ENCODE data around the gene MTHFSD.
A peak's percentile ranks its signal among the peaks of the same experiment; 100 is the strongest.

The MTHFSD gene

GRCh38 chr16:86578061-86578599 is 23.1 kb upstream of the MTHFSD start, which contains the start of gene FOXL1:
Gene FOXL1 (plus strand): TSS chr16:86578549. CDS start chr16:86578724, 175 bp downstream.
- no peak within 1 kb of the TSS for H3K27ac ChIP-seq
- H4K20me1 ChIP-seq, result peaks cover 0 to 13% (median 0%) of the 10 kb centered on the region in 11 experiments; a peak in 4 of 22 replicates
- peak within 1 kb of the TSS in 1 of 10 experiments; percentile 11; a peak in 1 of 20 replicates for H3K4me3 ChIP-seq
- peaks cover 56 to 88% (median 79%) of the 10 kb centered on the region in 11 experiments for H3K27me3 ChIP-seq
- H3K9ac ChIP-seq, result no peak within 1 kb of the TSS
- H3K36me3 ChIP-seq, result no peaks in the 10 kb centered on the region
- H3K9me3 ChIP-seq (replicated peaks in 1 of 11), result peaks cover 0 to 12% (median 3%) of the 10 kb centered on the region in 11 experiments; a peak in 4 of 22 replicates
- TF ChIP-seq Cebpa-rat (IDR thresholded peaks at IDR 0.05), result no peak
- peak within 1 kb of the TSS in 8 of 11 experiments; percentile 9 to 87 (median 82); a peak in 11 of 22 replicates for H3K4me2 ChIP-seq
- peaks cover 3 to 23% (median 15%) of the 10 kb centered on the region in 10 experiments; a peak in 13 of 20 replicates for H3K4me1 ChIP-seq

GRCh38 chr16:86577314-86577971 is 22.4 kb upstream of the MTHFSD start:
- H3K36me3 ChIP-seq, result no peaks in the 10 kb centered on the region
- no peak overlapping the region for H3K9ac ChIP-seq
- H3K9me3 ChIP-seq (replicated peaks in 1 of 11), result peaks cover 0 to 12% (median 3%) of the 10 kb centered on the region in 11 experiments; a peak in 4 of 22 replicates
- peaks cover 0 to 13% (median 0%) of the 10 kb centered on the region in 11 experiments; a peak in 4 of 22 replicates for H4K20me1 ChIP-seq
- peaks cover 57 to 95% (median 81%) of the 10 kb centered on the region in 11 experiments for H3K27me3 ChIP-seq
- peak overlapping the region in 6 of 11 experiments; percentile 81 to 87 (median 84); a peak in 9 of 22 replicates for H3K4me2 ChIP-seq
- H3K27ac ChIP-seq, result no peak overlapping the region
- no peak overlapping the region for H3K4me3 ChIP-seq
- no peak for TF ChIP-seq Cebpa-rat (IDR thresholded peaks at IDR 0.05)
- peaks cover 3 to 23% (median 16%) of the 10 kb centered on the region in 10 experiments; a peak in 13 of 20 replicates for H3K4me1 ChIP-seq

GRCh38 chr16:86576591-86577313 is 21.7 kb upstream of the MTHFSD start:
- Histone ChIP-seq H4K20me1 (peaks cover 0 to 20% (median 0%) of the 10 kb centered on the region in 11 experiments; a peak in 5 of 22 replicates), H3K9ac (peak overlapping the region in 4 of 11 experiments; percentile 24 to 44 (median 34); a peak in 4 of 22 replicates), H3K4me2 (peak overlapping the region; percentile 64 to 87 (median 83)), H3K9me3 (replicated peaks in 1 of 11) (peaks cover 0 to 12% (median 3%) of the 10 kb centered on the region in 11 experiments; a peak in 4 of 22 replicates), H3K27me3 (peaks cover 64 to 100% (median 87%) of the 10 kb centered on the region in 11 experiments), H3K4me3 (peak overlapping the region; percentile 48 to 68 (median 58)), H3K27ac (no peak overlapping the region), H3K36me3 (no peaks in the 10 kb centered on the region), H3K4me1 (peaks cover 3 to 30% (median 20%) of the 10 kb centered on the region in 10 experiments; a peak in 15 of 20 replicates)
- no peak for TF ChIP-seq Cebpa-rat (IDR thresholded peaks at IDR 0.05)

DNA sequence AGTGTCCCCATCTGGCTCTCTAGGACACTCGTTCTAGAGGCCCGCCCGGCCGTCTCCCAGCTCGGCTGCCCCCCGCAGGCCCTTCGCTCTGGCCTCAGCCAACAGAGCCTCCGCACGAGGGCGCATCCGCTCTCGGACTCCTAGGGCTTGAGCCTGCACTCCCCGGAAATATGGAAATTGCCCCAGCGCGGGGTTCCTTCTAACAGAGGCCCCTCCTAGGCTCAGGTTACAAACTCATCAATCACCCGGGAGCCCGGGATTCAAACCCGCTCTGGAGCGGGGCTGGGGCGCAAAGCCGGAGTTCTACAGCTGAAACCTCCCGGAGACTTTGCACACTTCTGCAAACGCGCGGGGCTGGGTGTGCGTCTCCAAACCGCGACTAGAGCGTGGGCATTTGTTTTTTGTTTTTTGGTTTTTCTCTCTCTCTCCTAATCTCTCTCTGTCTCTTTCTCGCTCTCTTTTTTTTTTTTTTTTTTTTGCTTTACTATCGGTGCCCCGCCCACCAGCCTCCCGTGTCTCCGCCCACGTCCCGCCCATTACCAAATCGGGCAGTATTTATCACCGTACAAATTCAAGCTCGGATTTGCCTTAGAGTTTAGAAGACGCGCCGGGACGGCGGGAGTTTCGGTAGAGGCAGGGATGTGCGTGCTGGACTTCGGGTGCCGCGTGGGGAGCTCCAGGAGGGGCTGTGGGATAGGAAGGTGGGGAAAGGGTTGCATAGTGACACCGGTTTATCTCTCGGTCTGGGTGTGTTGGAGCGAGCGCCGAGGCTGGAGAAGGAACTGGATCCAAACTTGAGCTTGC is 20.9 kb upstream of the MTHFSD start:
- peaks cover 7 to 38% (median 28%) of the 10 kb centered on the region in 10 experiments for H3K4me1 ChIP-seq

DNA sequence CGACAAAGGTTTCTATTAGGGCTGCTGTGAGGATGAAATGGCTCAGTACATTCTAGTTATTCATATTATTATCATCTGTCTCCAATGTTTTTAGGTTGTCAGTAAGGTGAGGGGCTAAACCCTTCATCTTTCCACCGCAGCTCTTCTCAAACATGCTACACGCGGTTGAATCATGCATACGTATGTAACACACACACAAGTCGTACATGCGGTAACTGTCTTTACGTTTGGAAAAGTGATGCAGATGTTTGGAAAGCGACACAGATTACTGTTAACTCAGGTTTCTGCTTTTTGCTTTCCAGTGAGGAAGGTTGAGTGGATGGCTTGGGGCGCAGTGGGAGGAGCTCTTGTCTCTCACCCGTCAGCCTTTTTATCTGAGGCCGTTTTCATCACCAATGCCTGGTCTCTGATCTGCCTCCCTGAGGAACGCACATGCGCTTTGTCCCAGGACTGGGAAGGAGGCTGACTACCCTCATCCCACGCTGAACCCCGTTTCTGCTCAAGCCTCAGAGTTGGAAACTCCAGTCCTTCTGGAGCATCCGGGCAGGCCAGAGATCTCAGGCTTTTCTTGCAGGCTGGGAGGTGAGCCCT is 20.2 kb upstream of the MTHFSD start:
- Histone ChIP-seq H4K20me1 (peaks cover 0 to 28% (median 0%) of the 10 kb centered on the region in 11 experiments; a peak in 5 of 22 replicates), H3K36me3 (no peaks in the 10 kb centered on the region), H3K27ac (no peak overlapping the region), H3K4me1 (peaks cover 10 to 45% (median 34%) of the 10 kb centered on the region in 10 experiments), H3K9ac (peak overlapping the region in 1 of 11 experiments; percentile 21; a peak in 2 of 22 replicates), H3K4me3 (peak overlapping the region in 6 of 10 experiments; percentile 49 to 63 (median 58); a peak in 10 of 20 replicates), H3K4me2 (peak overlapping the region; percentile 64 to 87 (median 83); a peak in 17 of 22 replicates), H3K27me3 (peaks cover 70 to 100% (median 87%) of the 10 kb centered on the region in 11 experiments), H3K9me3 (replicated peaks in 1 of 11) (peaks cover 0 to 12% (median 3%) of the 10 kb centered on the region in 11 experiments; a peak in 4 of 22 replicates)
- TF ChIP-seq Cebpa-rat (IDR thresholded peaks at IDR 0.05), result no peak

More for the DNA sequence above, 20.9 kb upstream of the MTHFSD start:
- H3K9me3 ChIP-seq (replicated peaks in 1 of 11), result peaks cover 0 to 12% (median 3%) of the 10 kb centered on the region in 11 experiments; a peak in 4 of 22 replicates
- peak overlapping the region in 7 of 11 experiments; percentile 21 to 55 (median 37); a peak in 11 of 22 replicates for H3K9ac ChIP-seq
- H3K36me3 ChIP-seq, result no peaks in the 10 kb centered on the region
- H3K27ac ChIP-seq, result no peak overlapping the region
- peaks cover 0 to 28% (median 0%) of the 10 kb centered on the region in 11 experiments; a peak in 5 of 22 replicates for H4K20me1 ChIP-seq
- peak overlapping the region; percentile 64 to 87 (median 83) for H3K4me2 ChIP-seq
- peak overlapping the region; percentile 48 to 68 (median 58) for H3K4me3 ChIP-seq
- no peak for TF ChIP-seq Cebpa-rat (IDR thresholded peaks at IDR 0.05)
- H3K27me3 ChIP-seq, result peaks cover 70 to 100% (median 87%) of the 10 kb centered on the region in 11 experiments

DNA sequence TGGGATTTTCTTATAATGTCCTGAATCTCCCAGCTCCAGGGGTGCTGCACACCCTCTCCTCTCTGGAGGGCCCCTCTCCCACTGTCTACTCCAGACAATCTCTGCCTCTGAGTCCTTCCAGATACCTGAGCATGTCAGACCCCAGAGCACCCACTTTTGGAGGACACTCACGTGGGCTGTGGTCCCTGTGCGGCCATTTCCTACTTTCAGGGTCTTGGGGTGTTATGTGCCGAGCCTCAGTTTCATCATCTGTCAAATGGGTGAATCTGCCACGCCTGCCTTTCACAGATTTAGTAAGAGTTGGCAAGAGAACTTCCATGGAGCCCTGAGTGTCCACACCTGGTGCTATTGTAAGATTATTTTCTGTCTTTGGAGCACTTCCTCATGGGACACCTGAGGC is 19.6 kb upstream of the MTHFSD start:
- Histone ChIP-seq H3K4me1 (peaks cover 10 to 45% (median 34%) of the 10 kb centered on the region in 10 experiments), H3K4me3 (no peak overlapping the region), H3K27me3 (peaks cover 70 to 100% (median 87%) of the 10 kb centered on the region in 11 experiments), H3K9me3 (replicated peaks in 1 of 11) (peaks cover 0 to 12% (median 3%) of the 10 kb centered on the region in 11 experiments; a peak in 4 of 22 replicates), H3K27ac (no peak overlapping the region), H3K36me3 (no peaks in the 10 kb centered on the region), H4K20me1 (peaks cover 0 to 28% (median 0%) of the 10 kb centered on the region in 11 experiments; a peak in 6 of 22 replicates), H3K9ac (no peak overlapping the region), H3K4me2 (no peak overlapping the region)
- no peak for TF ChIP-seq Cebpa-rat (IDR thresholded peaks at IDR 0.05)

DNA sequence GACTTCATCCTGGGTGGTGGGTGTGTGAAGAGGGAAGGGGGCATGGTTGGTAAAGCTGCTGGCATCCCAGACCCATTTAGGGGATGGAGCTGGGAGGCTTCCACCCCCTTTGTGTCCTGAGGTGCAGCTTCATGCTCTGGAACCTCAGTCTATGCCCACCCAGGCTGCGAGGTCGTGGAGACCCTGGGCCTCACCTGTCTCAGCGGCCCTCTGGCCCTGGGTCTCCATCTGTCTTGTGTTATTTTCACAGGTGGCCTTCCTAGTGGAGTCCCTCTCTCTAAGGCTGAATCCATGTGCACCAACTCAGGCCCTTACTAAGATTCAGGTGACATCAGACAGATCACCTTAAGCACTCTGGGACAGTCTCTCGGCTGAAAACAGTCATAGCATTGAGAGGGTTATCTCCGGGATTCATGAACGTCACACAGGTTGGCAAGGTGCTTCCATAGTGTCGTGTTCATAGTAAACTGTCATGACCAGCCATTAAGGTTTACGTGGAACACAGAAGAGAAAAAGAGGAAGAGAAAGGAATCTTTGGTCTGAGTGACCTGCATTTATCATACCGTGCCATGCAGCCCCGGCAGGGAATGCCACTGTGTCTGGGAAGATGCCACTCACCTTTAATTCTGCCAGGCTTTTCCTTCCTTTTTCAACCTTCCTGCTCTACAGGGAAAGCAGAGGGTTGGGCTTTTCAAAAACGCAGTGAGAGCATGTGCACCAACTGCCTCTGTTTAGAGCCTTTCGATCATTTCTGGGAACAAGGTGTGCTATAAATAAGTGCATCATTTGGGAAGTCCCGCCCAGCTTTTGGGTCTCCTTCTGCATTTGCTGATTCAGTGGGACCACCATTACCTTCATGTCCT is 18.8 kb upstream of the MTHFSD start:
- H3K4me2 ChIP-seq, result no peak overlapping the region

More for the DNA sequence above, 18.8 kb upstream of the MTHFSD start:
- Histone ChIP-seq H3K4me1 (peaks cover 10 to 42% (median 33%) of the 10 kb centered on the region in 10 experiments), H3K36me3 (no peaks in the 10 kb centered on the region), H3K9me3 (replicated peaks in 1 of 11) (peaks cover 0 to 6% (median 0%) of the 10 kb centered on the region in 11 experiments; a peak in 4 of 22 replicates), H3K9ac (no peak overlapping the region), H3K27ac (no peak overlapping the region), H3K4me3 (no peak overlapping the region), H3K27me3 (peaks cover 70 to 100% (median 87%) of the 10 kb centered on the region in 11 experiments), H4K20me1 (peaks cover 0 to 22% (median 0%) of the 10 kb centered on the region in 11 experiments; a peak in 7 of 22 replicates)
- TF ChIP-seq Cebpa-rat (IDR thresholded peaks at IDR 0.05), result no peak

All from BLaER1 treated with 17β-estradiol and CSF1 and Interleukin-3, amounts not matched to agents 10 nM and 100 nM (cell line).